ENCODE data around the gene PITPNB. TPM values are rescaled to one million over a fixed set of nuclear protein-coding genes. Genes with fewer than 3 reads are reported as not detected.

Gene PITPNB
- total RNA-seq, 1 donor from 2014 or later, result 58.6 TPM

GRCh38 chr22:27906241-27906640 is 12.8 kb downstream of the PITPNB start:
- H3K4me3 ChIP-seq, result no peak overlapping the region
- intact Hi-C loops (cut with DNase I), result no loop called here
- peaks cover 10% of the 10 kb centered on the region for H3K4me1 ChIP-seq
- H3K27me3 ChIP-seq (ENCODE audit: low read depth), result no peaks in the 10 kb centered on the region
- no peaks in the 10 kb centered on the region for H3K9me3 ChIP-seq
- no peak overlapping the region for H3K27ac ChIP-seq
- peaks cover 42% of the 10 kb centered on the region for H3K36me3 ChIP-seq
- ATAC-seq (no peak), DNase-seq (no peak)
- TF ChIP-seq CTCF (IDR thresholded peaks at IDR 0.05), result no peak

- H3K4me3 ChIP-seq, result no peak overlapping the region
- no peak for ATAC-seq
- H3K4me1 ChIP-seq, result peaks cover 10% of the 10 kb centered on the region
- peaks cover 41% of the 10 kb centered on the region for H3K36me3 ChIP-seq
- TF ChIP-seq CTCF (IDR thresholded peaks at IDR 0.05), result no peak
- H3K9me3 ChIP-seq, result no peaks in the 10 kb centered on the region
- DNase-seq, result no peak
- H3K27ac ChIP-seq, result no peak overlapping the region
- intact Hi-C loops (cut with DNase I), result no loop called here
- H3K27me3 ChIP-seq (ENCODE audit: low read depth), result no peaks in the 10 kb centered on the region
Observed at GRCh38 chr22:27905653-27906052, 13.4 kb downstream of the PITPNB start.

- peaks cover 10% of the 10 kb centered on the region for H3K4me1 ChIP-seq
- H3K27ac ChIP-seq, result no peak overlapping the region
- no peak for DNase-seq
- no peak for ATAC-seq
- H3K36me3 ChIP-seq, result peaks cover 41% of the 10 kb centered on the region
- H3K4me3 ChIP-seq, result no peak overlapping the region
- TF ChIP-seq CTCF (IDR thresholded peaks at IDR 0.05), result no peak
- no peaks in the 10 kb centered on the region for H3K9me3 ChIP-seq
- intact Hi-C loops (cut with DNase I), result no loop called here
- no peaks in the 10 kb centered on the region for H3K27me3 ChIP-seq (ENCODE audit: low read depth)
Observed at GRCh38 chr22:27903805-27904473, 15.1 kb downstream of the PITPNB start.

- ATAC-seq (no peak), DNase-seq (no peak)
- H3K4me1 ChIP-seq, result peaks cover under 1% of the 10 kb centered on the region
- no peak overlapping the region for H3K27ac ChIP-seq
- TF ChIP-seq CTCF (IDR thresholded peaks at IDR 0.05), result no peak
- H3K4me3 ChIP-seq, result no peak overlapping the region
- H3K27me3 ChIP-seq (ENCODE audit: low read depth), result no peaks in the 10 kb centered on the region
- intact Hi-C loops (cut with DNase I), result no loop called here
- no peaks in the 10 kb centered on the region for H3K9me3 ChIP-seq
- H3K36me3 ChIP-seq, result peaks cover 74% of the 10 kb centered on the region
Observed at GRCh38 chr22:27900153-27900552, 18.9 kb downstream of the PITPNB start.

GRCh38 chr22:27896245-27896644 is 22.8 kb downstream of the PITPNB start:
- peaks cover 95% of the 10 kb centered on the region for H3K36me3 ChIP-seq
- ATAC-seq (no peak), DNase-seq (no peak)
- no peak overlapping the region for H3K27ac ChIP-seq
- H3K4me3 ChIP-seq, result no peak overlapping the region
- no peaks in the 10 kb centered on the region for H3K4me1 ChIP-seq
- H3K9me3 ChIP-seq, result no peaks in the 10 kb centered on the region
- no peak for TF ChIP-seq CTCF (IDR thresholded peaks at IDR 0.05)
- intact Hi-C loops (cut with DNase I), result no loop called here
- no peaks in the 10 kb centered on the region for H3K27me3 ChIP-seq (ENCODE audit: low read depth)
